Caco-2 (cell line): ENCODE measurements around the gene KCNT2. TPM values are rescaled to one million over a fixed set of nuclear protein-coding genes. Genes with fewer than 3 reads are reported as not detected.

Experiments used
- BruUV-seq: library from RNA; stranded (reverse); fragments of 400-500 nt; replicated peaks from 2 replicates; lab custom pipeline; 2021; lab: Mats Ljungman, UMichigan
- CTCF ChIA-PET: fragments of 300-600 bp; sonication (Branson Sonifier 250); formaldehyde crosslinking; loops from one replicate; lab custom pipeline; 2022; ENCODE audit warnings: antibody characterized with exemption; lab: Charles Lee
- POLR2A ChIA-PET: fragments of 300-600 bp; sonication (Branson Sonifier 250); formaldehyde crosslinking; loops from one replicate; lab custom pipeline; 2022; ENCODE audit warnings: antibody characterized with exemption; lab: Charles Lee
- DNase-seq, 2 experiments: peaks; one replicate each; pipeline versions ENCODE4 v3.0.0 to v3.0.0-alpha.2; 2020 to 2022
- H3K27me3 ChIP-seq: replicated peaks from 2 replicates; pipeline ENCODE4 v1.6.0; 2011; ENCODE audit warnings: low read length; ENCODE audit not compliant: control insufficient read depth, insufficient read depth
- H3K36me3 ChIP-seq: 2 replicates; pipeline ENCODE4 v1.5.1; 2011; ENCODE audit warnings: low read length; ENCODE audit not compliant: control insufficient read depth, insufficient read depth
- H3K4me1 ChIP-seq: fragments of 250-450 bp; sonication (Bioruptor Pico); 2 replicates; pipeline ENCODE4 v1.5.1; 2020; ENCODE audit warnings: mild to moderate bottlenecking
- H3K4me3 ChIP-seq: 2 replicates; pipeline ENCODE4 v1.5.1; 2011; ENCODE audit warnings: low read depth, mild to moderate bottlenecking, control low read depth, low read length
- H3K9me3 ChIP-seq: fragments of 250-450 bp; sonication (Bioruptor Pico); 2 replicates; pipeline ENCODE4 v1.5.1; 2020; ENCODE audit warnings: mild to moderate bottlenecking, moderate library complexity
- H3K27ac Mint-ChIP-seq: one replicate; pipeline ENCODE4 v1.8.0; 2022; ENCODE audit warnings: mixed read lengths; ENCODE audit not compliant: unreplicated experiment
- H3K27me3 Mint-ChIP-seq: one replicate; pipeline ENCODE4 v1.8.0; 2022; ENCODE audit warnings: mixed read lengths; ENCODE audit not compliant: insufficient read depth, unreplicated experiment
- H3K36me3 Mint-ChIP-seq: one replicate; pipeline ENCODE4 v1.8.0; 2022; ENCODE audit warnings: mild to moderate bottlenecking, mixed read lengths; ENCODE audit not compliant: insufficient read depth, unreplicated experiment
- H3K4me1 Mint-ChIP-seq: one replicate; pipeline ENCODE4 v1.8.0; 2022; ENCODE audit warnings: low read depth, mixed read lengths; ENCODE audit not compliant: unreplicated experiment
- H3K4me3 Mint-ChIP-seq: one replicate; pipeline ENCODE4 v1.8.0; 2022; ENCODE audit warnings: mild to moderate bottlenecking, moderate library complexity, mixed read lengths; ENCODE audit not compliant: unreplicated experiment
- H3K9me3 Mint-ChIP-seq: one replicate; pipeline ENCODE4 v1.8.0; 2022; ENCODE audit warnings: mixed read lengths; ENCODE audit not compliant: unreplicated experiment
- CTCF ChIP-seq, 2 experiments: fragments of 200-600 bp in 1 of 2; IDR thresholded peaks; 1 replicate in 1 of 2; 2 replicates in 1 of 2; pipeline versions ENCODE4 v1.5.1 to v1.8.0; 2011 to 2022; ENCODE audit warnings: antibody characterized with exemption in 1 of 2, control low read depth in 1 of 2, inconsistent platforms in 1 of 2, low read depth in 1 of 2, low read length in 1 of 2, mild to moderate bottlenecking in 1 of 2, moderate library complexity in 1 of 2; ENCODE audit not compliant: insufficient read depth in 1 of 2, severe bottlenecking in 1 of 2, unreplicated experiment in 1 of 2
- intact Hi-C: fragments of 100-400 bp; cut with micrococcal nuclease; formaldehyde crosslinking; loops from one replicate; pipeline ENCODE4 v1.10.0; 2022; ENCODE audit not compliant: unreplicated experiment
- total RNA-seq: library from RNA; stranded (reverse); gene quantifications from 2 replicates; pipeline ENCODE4 v1.2.3, GENCODE V29; 2022

The KCNT2 gene
- total RNA-seq, 1 experiment from 2014 or later, result not detected

GRCh38 chr1:196493881-196494280 is 114.4 kb downstream of the KCNT2 start:
- no peak overlapping the region for H3K27ac Mint-ChIP-seq
- no peaks in the 10 kb centered on the region for H3K36me3 ChIP-seq
- H3K27me3 ChIP-seq, result no peaks in the 10 kb centered on the region
- intact Hi-C loops, result no loop called here
- no peak overlapping the region for H3K4me3 ChIP-seq
- BruUV-seq, result no TSS peak
- H3K4me1 ChIP-seq, result no peaks in the 10 kb centered on the region
- H3K4me1 Mint-ChIP-seq, result no peaks in the 10 kb centered on the region
- H3K36me3 Mint-ChIP-seq, result no peaks in the 10 kb centered on the region
- no peaks in the 10 kb centered on the region for H3K27me3 Mint-ChIP-seq
- ChIA-PET POLR2A (no interaction called here), CTCF (no interaction called here)
- no peak for DNase-seq
- H3K9me3 Mint-ChIP-seq, result no peaks in the 10 kb centered on the region
- TF ChIP-seq CTCF (IDR thresholded peaks at IDR 0.05; ENCODE audit: insufficient read depth in 1 of 2, low read depth in 1 of 2, low read length in 1 of 2, severe bottlenecking in 1 of 2, unreplicated experiment in 1 of 2), result no peak
- H3K4me3 Mint-ChIP-seq, result no peak overlapping the region
- H3K9me3 ChIP-seq, result no peaks in the 10 kb centered on the region

- no peak for TF ChIP-seq CTCF (IDR thresholded peaks at IDR 0.05; ENCODE audit: insufficient read depth in 1 of 2, low read depth in 1 of 2, low read length in 1 of 2, severe bottlenecking in 1 of 2, unreplicated experiment in 1 of 2)
- ChIA-PET CTCF (no interaction called here), POLR2A (no interaction called here)
- no TSS peak for BruUV-seq
- no peaks in the 10 kb centered on the region for H3K9me3 ChIP-seq
- H3K9me3 Mint-ChIP-seq, result no peaks in the 10 kb centered on the region
- no peaks in the 10 kb centered on the region for H3K27me3 ChIP-seq
- H3K27me3 Mint-ChIP-seq, result no peaks in the 10 kb centered on the region
- no peaks in the 10 kb centered on the region for H3K4me1 Mint-ChIP-seq
- H3K4me3 Mint-ChIP-seq, result no peak overlapping the region
- H3K27ac Mint-ChIP-seq, result no peak overlapping the region
- H3K36me3 ChIP-seq, result no peaks in the 10 kb centered on the region
- no peak for DNase-seq
- intact Hi-C loops, result no loop called here
- no peak overlapping the region for H3K4me3 ChIP-seq
- H3K4me1 ChIP-seq, result no peaks in the 10 kb centered on the region
- no peaks in the 10 kb centered on the region for H3K36me3 Mint-ChIP-seq
Observed at GRCh38 chr1:196488579-196488978, 119.7 kb downstream of the KCNT2 start.

GRCh38 chr1:196486346-196486745 is 121.9 kb downstream of the KCNT2 start:
- H3K36me3 Mint-ChIP-seq, result no peaks in the 10 kb centered on the region
- no peaks in the 10 kb centered on the region for H3K4me1 ChIP-seq
- H3K27me3 Mint-ChIP-seq, result no peaks in the 10 kb centered on the region
- BruUV-seq, result no TSS peak
- H3K9me3 ChIP-seq, result no peaks in the 10 kb centered on the region
- no peak overlapping the region for H3K4me3 Mint-ChIP-seq
- intact Hi-C loops, result no loop called here
- H3K27ac Mint-ChIP-seq, result no peak overlapping the region
- ChIA-PET POLR2A (no interaction called here), CTCF (no interaction called here)
- no peak for TF ChIP-seq CTCF (IDR thresholded peaks at IDR 0.05; ENCODE audit: insufficient read depth in 1 of 2, low read depth in 1 of 2, low read length in 1 of 2, severe bottlenecking in 1 of 2, unreplicated experiment in 1 of 2)
- DNase-seq, result no peak
- no peaks in the 10 kb centered on the region for H3K36me3 ChIP-seq
- no peaks in the 10 kb centered on the region for H3K4me1 Mint-ChIP-seq
- H3K4me3 ChIP-seq, result no peak overlapping the region
- no peaks in the 10 kb centered on the region for H3K9me3 Mint-ChIP-seq
- H3K27me3 ChIP-seq, result no peaks in the 10 kb centered on the region
